Measurements from ENCODE around the gene ZNF608. TPM values are rescaled to one million over a fixed set of nuclear protein-coding genes. Genes with fewer than 3 reads are reported as not detected.

Gene ZNF608
- total RNA-seq, 1 donor: 0.84 TPM

GRCh38 chr5:124701016-124701415 lies 45.4 kb downstream of the ZNF608 start:
- H3K4me1 ChIP-seq (ENCODE audit: insufficient read depth, low read length): peaks cover 19% of the 10 kb centered on the region
- no peaks in the 10 kb centered on the region for H3K27me3 ChIP-seq (ENCODE audit: insufficient read depth, low read length)
- no peak overlapping the region for H3K4me3 ChIP-seq (ENCODE audit: low read length)
- H3K9me3 ChIP-seq (ENCODE audit: low read depth, low read length): no peaks in the 10 kb centered on the region

GRCh38 chr5:124700333-124700732 lies 46.1 kb downstream of the ZNF608 start:
- Histone ChIP-seq H3K4me1 (ENCODE audit: insufficient read depth, low read length) (peaks cover 14% of the 10 kb centered on the region), H3K9me3 (ENCODE audit: low read depth, low read length) (no peaks in the 10 kb centered on the region), H3K27me3 (ENCODE audit: insufficient read depth, low read length) (no peaks in the 10 kb centered on the region), H3K4me3 (ENCODE audit: low read length) (no peak overlapping the region)

GRCh38 chr5:124698770-124699169 lies 47.7 kb downstream of the ZNF608 start:
- H3K4me1 ChIP-seq (ENCODE audit: insufficient read depth, low read length): peaks cover 5% of the 10 kb centered on the region
- H3K9me3 ChIP-seq (ENCODE audit: low read depth, low read length): no peaks in the 10 kb centered on the region
- no peaks in the 10 kb centered on the region for H3K27me3 ChIP-seq (ENCODE audit: insufficient read depth, low read length)
- no peak overlapping the region for H3K4me3 ChIP-seq (ENCODE audit: low read length)

- no peaks in the 10 kb centered on the region for H3K27me3 ChIP-seq (ENCODE audit: insufficient read depth, low read length)
- no peaks in the 10 kb centered on the region for H3K9me3 ChIP-seq (ENCODE audit: low read depth, low read length)
- H3K4me3 ChIP-seq (ENCODE audit: low read length): no peak overlapping the region
- H3K4me1 ChIP-seq (ENCODE audit: insufficient read depth, low read length): no peaks in the 10 kb centered on the region
Observed at GRCh38 chr5:124697933-124698591, 48.4 kb downstream of the ZNF608 start.

- Histone ChIP-seq H3K4me3 (ENCODE audit: low read length) (no peak overlapping the region), H3K4me1 (ENCODE audit: insufficient read depth, low read length) (no peaks in the 10 kb centered on the region), H3K9me3 (ENCODE audit: low read depth, low read length) (no peaks in the 10 kb centered on the region), H3K27me3 (ENCODE audit: insufficient read depth, low read length) (no peaks in the 10 kb centered on the region)
Observed at GRCh38 chr5:124697501-124697900, 48.9 kb downstream of the ZNF608 start.

- no peaks in the 10 kb centered on the region for H3K4me1 ChIP-seq (ENCODE audit: insufficient read depth, low read length)
- no peaks in the 10 kb centered on the region for H3K27me3 ChIP-seq (ENCODE audit: insufficient read depth, low read length)
- no peaks in the 10 kb centered on the region for H3K9me3 ChIP-seq (ENCODE audit: low read depth, low read length)
- H3K4me3 ChIP-seq (ENCODE audit: low read length): no peak overlapping the region
Observed at GRCh38 chr5:124696898-124697297, 49.5 kb downstream of the ZNF608 start.

All from mononuclear cell (primary cell).